Sigmoid colon (tissue), 3 donors: ENCODE results near the gene IRS2.
"Not testable (repeated sequence)": the region's sequence is repeated elsewhere in the genome, so short reads cannot be mapped to it uniquely, and the experiment has no call there.

Experiments
- CTCF ChIP-seq, 4 experiments: fragments of 450-650 bp in 3 of 4; fragments of 200-600 bp in 1 of 4; IDR thresholded peaks; one replicate each; pipeline ENCODE4 v1.5.1; 2016 to 2019; ENCODE audit warnings: antibody characterized with exemption in 4 of 4, mild to moderate bottlenecking in 3 of 4, moderate library complexity in 2 of 4
- POLR2A ChIP-seq, 2 donors: fragments of 450-650 bp; IDR thresholded peaks; one replicate each; pipeline ENCODE4 v1.6.1; 2016; ENCODE audit warnings: antibody characterized with exemption in 2 of 2, mild to moderate bottlenecking in 2 of 2, moderate library complexity in 2 of 2

GRCh38 chr13:109732470-109733170 lies 53.8 kb downstream of the IRS2 start:
- not testable (repeated sequence) for TF ChIP-seq POLR2A, CTCF (IDR thresholded peaks at IDR 0.05)
